Activated CD8-positive, alpha-beta memory T cell treated with anti-CD3 and anti-CD28 coated beads for 24 hours (primary cell): ENCODE measurements around the gene NMU.
"Not testable (repeated sequence)": the region's sequence is repeated elsewhere in the genome, so short reads cannot be mapped to it uniquely, and the experiment has no call there.

Experiments
- DNase-seq: peaks from one replicate; pipeline ENCODE4 v3.0.0-alpha.2; 2020

Gene NMU

GRCh38 chr4:55618546-55619143 is 17.5 kb downstream of the NMU start:
- DNase-seq: no peak

DNA sequence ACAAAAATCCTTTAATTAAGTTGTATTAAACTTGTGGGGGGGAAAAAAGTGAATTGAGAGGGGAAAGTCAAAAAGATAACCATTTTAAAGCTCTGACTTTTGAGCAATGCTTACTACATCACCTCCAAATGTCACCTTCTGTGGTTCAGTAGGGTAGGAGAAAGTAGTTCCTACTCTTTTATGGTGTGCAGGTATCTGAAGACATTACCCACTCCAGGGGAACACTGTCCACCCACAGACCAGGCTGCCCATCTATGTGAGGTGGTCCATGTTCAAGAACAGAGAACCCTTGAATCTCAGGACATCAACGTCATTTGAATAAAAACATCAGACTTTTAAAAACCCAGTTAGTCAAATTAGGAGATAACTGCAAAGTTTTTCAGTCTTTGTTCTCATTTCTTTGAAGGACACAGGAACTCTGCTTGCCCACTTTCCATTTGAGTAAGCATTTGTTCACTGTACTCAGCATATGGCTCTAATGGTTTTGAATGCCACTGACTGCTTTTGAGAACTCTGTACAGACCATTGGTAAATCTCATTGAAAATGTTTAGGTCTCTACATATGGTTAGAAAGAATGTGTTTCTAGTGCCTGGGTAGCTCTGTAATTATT is 18.4 kb downstream of the NMU start:
- DNase-seq: no peak

GRCh38 chr4:55615008-55615407 is 21.1 kb downstream of the NMU start:
- DNase-seq: no peak

GRCh38 chr4:55613621-55614020 is 22.5 kb downstream of the NMU start:
- DNase-seq: no peak

DNA sequence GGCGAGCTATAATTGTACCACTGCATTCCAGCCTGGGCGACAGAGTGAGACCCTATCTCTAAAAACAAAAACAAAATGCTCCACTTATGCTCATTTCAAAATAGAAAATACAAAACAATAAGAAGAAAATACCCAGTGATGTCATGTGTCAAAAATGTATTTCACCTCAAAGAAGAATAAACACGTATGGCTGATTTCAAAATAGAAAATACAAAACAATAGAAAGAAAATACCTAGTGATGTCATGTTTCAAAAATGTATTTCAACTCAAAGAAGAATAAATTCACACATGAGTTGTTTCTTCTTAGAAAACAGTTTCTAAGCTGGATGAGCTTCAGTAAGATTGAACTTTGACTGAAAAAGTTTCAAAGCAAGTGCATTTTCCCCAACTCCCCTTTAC is 23.8 kb downstream of the NMU start:
- DNase-seq: no peak

GRCh38 chr4:55611358-55612059 is 24.6 kb downstream of the NMU start:
- DNase-seq: no peak

- no peak for DNase-seq
Measured at GRCh38 chr4:55610381-55610780, 25.7 kb downstream of the NMU start.

- no peak for DNase-seq
Measured at GRCh38 chr4:55609393-55609866, 26.7 kb downstream of the NMU start.

DNA sequence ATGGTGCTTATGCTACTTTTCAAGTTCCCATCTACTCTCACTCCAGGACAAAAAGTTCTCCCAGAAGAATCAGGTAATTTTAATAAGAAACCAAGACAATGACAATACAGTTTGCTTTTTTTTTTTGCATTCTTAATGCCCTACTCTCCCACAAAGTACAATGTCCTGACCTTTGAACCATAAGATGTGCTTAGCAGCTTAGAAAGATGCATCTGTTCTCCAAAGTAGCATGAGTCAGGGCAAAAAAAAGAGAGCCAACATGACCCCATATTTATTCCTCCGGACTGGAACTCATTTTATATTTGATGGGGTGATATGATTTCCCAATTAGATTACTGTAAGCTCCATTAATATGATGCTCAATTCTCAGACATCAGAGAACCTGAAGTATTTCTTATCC is 27.5 kb downstream of the NMU start:
- DNase-seq: no peak

DNA sequence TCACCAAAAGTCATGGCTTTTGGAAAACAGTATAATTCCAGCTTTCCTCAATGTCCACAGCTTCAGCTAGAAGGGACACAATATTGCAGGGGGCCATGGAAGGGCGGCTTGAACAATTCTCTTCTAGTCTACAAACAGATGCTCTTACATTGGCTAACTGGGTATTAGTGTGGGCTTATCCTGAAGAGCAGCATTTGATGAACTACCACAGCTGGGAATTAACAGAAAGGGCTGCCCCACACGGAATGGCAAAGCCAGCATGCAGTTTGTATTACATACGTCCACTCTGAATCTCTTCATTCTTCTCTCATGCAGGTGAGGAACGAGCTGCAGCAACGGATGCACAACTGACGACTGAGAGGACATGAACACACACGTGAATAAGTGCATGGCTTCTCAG is 31.1 kb downstream of the NMU start:
- DNase-seq: no peak

DNA sequence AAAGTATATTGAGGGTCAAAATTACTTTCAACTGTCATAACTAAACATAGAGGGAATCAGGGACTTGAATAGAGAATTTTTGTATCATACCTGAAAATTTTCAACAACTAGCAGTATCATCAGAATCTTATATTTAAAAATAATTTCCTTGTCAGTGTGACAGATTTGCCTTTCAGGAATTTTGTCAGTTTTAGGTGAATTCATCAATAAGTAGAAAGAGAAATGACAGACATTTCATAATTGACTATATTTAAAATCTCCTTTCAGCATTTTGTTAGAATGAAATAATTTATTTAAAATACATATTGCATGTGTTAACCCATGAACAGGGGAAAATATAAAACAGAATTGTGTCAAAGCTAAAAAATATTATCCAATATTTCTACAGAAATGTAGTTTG is 35.5 kb downstream of the NMU start:
- no peak for DNase-seq

DNA sequence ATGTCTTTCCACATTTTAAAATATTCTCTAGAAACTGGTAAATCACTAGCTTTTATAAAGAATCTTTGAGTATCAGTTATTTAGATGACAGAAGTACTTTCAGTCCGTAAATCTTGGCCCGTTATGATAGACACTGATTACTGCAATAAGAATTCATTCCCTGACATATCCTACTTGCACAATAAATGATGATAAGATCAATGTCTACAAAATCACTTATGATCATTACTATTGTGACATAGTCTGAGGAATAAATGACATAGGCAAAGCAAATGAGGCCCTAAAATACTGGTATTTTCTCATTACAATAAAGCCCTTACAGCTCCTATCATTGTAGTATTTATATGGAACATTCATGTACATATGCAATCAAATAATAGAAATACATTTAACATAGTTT is 37.5 kb downstream of the NMU start:
- DNase-seq: no peak

- DNase-seq: no peak
Measured at GRCh38 chr4:55592014-55592413, 44.1 kb downstream of the NMU start, which contains the start of gene PDCL2. PDCL2 (minus strand) TSS chr4:55592245; CDS start chr4:55592109, 136 bp downstream.

- DNase-seq: no peak
Measured at GRCh38 chr4:55588160-55588559, 47.9 kb downstream of the NMU start.

- not testable (repeated sequence) for DNase-seq
Measured at GRCh38 chr4:55582773-55583172, 53.3 kb downstream of the NMU start.

DNA sequence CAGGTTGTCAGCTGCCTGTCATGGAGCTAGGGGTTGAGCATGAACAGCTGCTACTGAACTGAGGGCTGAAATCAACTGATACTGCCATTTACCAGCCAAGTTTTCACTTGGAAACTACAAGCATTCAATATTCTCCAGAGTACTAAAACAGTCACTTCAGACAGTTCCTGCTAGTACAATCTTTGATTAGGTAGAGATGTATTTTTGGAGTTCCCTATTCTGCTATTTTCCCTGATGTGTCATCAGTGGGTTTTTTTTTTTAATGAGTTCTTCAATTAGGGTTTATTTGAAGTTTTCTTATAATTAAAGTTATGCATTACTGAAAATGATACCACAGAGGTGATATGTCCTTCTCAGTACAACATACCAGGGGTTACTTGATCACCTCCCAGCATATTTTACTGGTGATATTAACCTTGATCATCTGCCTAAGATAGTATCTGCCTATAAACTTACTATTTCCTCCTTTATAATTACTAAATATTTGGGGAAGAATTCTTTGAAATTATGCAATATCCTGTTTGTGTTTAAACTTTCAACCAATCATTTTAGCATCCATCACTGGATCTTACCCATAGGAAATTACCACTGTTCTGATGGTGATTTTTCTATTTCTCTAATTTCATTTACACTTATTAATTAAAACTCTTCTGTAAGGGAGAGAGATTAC is 57.6 kb downstream of the NMU start:
- DNase-seq: no peak

- DNase-seq: no peak
Measured at GRCh38 chr4:55575513-55575912, 60.6 kb downstream of the NMU start.

DNA sequence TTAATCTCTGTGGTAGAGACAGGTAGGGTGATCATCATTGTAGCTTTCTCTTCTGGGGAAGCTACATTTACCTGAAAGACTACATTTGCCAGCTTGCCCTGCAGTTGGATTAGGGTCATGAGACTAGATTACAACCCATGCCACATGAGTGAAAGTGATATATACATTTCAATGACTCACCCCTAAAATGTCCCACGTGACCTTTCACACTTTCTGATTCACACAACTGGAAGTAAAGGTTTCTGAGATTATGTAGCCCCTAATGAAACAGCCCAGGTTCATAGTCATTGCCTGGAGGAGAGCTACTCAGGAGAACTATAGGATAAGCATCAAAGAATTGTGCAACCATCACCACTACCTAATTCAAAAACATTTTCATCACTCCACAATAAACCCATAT is 61.8 kb downstream of the NMU start:
- DNase-seq: no peak

GRCh38 chr4:55571806-55572205 is 64.3 kb downstream of the NMU start:
- no peak for DNase-seq

DNA sequence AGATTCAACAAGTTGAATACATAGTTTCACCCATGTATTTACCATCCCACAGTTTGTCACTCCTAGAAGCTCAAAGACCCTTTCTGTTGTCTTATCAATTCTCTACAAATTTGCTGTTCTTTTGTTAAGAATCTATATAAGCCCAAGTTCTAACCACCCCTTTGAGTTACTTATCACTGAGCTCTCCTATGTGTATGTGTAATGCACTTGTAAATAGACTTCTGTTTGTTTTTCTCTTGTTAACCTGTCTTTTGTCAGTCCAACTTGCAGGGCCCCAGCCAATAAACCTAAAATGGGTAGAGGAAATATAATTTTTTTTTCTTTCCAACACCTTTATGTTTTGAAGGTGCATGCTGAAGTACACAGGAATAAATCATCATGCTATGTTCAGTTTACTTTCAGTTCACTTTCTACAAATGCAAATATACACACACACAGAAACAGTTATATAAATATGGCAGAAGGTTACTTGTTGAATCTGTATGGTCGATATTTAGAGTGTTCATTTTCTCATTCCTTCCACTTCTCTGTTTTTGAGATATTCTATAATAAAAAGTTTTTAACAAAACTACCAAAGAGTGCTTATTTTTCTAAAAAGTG is 67.1 kb downstream of the NMU start:
- no peak for DNase-seq

DNA sequence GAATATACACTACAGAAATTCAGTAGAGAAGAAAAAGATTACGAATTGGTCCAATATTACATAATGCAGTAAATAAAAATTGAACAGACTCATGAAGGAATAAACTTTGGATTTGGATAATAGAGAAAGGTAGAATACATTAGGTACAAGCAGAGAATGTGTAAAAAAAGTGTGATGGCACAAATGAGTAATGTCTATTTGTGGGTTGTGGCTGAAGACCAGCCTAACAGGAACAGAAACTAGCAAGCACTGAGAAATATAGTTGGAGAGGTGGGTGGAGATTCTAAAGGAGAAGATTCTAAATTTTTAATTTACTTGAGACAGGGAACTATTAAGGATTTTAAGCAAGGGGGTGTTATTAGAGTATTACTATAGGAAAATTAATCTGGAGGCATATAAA is 74.2 kb downstream of the NMU start:
- no peak for DNase-seq

GRCh38 chr4:55560096-55560495 is 76.0 kb downstream of the NMU start:
- DNase-seq: no peak

- no peak for DNase-seq
Measured at GRCh38 chr4:55554453-55555030, 81.6 kb downstream of the NMU start.
